Tibial nerve (tissue), 3 donors: Measurements from ENCODE around the gene SNAPC5.

Source experiments
- POLR2A ChIP-seq, 2 donors: fragments of 450-650 bp; IDR thresholded peaks; one replicate each; pipeline ENCODE4 v1.6.1; 2017; ENCODE audit warnings: antibody characterized with exemption in 2 of 2, mild to moderate bottlenecking in 2 of 2, moderate library complexity in 2 of 2
- TF ChIP-seq, protein P1 (sequence below), 5 experiments: fragments of 200-600 bp in 3 of 5; fragments of 450-650 bp in 2 of 5; sonication (generic) in 3 of 5; IDR thresholded peaks; one replicate each; pipeline ENCODE4 v1.5.1; 2016 to 2019; ENCODE audit warnings: antibody characterized with exemption in 5 of 5, mild to moderate bottlenecking in 3 of 5, moderate library complexity in 2 of 5

DNA sequence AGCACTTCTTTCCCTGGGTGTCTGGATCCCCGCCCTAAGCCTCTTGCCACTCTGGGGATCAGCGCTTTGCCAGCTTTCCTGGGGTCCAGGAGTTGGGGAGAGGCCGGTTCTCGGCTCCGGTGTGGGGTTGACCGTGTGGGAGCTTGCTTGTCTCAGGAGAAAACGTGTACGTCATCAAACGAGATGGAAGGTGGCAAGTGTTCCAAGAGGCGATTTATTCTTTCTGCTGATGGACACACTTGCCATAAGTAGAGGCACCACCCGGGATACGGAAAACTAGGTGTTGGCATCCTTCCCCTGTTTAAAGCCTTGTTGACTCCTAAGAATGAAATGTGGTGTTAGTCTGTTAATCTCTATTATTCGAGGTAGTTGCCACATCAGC, 7.9 kb upstream of the SNAPC5 start:
- TF ChIP-seq, protein P1, sequence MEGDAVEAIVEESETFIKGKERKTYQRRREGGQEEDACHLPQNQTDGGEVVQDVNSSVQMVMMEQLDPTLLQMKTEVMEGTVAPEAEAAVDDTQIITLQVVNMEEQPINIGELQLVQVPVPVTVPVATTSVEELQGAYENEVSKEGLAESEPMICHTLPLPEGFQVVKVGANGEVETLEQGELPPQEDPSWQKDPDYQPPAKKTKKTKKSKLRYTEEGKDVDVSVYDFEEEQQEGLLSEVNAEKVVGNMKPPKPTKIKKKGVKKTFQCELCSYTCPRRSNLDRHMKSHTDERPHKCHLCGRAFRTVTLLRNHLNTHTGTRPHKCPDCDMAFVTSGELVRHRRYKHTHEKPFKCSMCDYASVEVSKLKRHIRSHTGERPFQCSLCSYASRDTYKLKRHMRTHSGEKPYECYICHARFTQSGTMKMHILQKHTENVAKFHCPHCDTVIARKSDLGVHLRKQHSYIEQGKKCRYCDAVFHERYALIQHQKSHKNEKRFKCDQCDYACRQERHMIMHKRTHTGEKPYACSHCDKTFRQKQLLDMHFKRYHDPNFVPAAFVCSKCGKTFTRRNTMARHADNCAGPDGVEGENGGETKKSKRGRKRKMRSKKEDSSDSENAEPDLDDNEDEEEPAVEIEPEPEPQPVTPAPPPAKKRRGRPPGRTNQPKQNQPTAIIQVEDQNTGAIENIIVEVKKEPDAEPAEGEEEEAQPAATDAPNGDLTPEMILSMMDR (IDR thresholded peaks at IDR 0.05) = no peak
- no peak for TF ChIP-seq POLR2A (IDR thresholded peaks at IDR 0.05)
